Lung (tissue), 12 donors: Measurements from ENCODE around the gene EFCC1. TPM values are rescaled to one million over a fixed set of nuclear protein-coding genes. Genes with fewer than 3 reads are reported as not detected.

Experiments
- ATAC-seq: fragments of 200-7000 bp; cut with Tn5 transposase; one replicate; pipeline ENCODE4 v1.9.1; 2020; ENCODE audit warnings: moderate number of reproducible peaks; ENCODE audit not compliant: insufficient read depth, low FRiP score
- DNase-seq, 3 donors: peaks; one replicate each; pipeline ENCODE4 v3.0.0-alpha.2; 2013 to 2017
- H3K27ac ChIP-seq, 2 donors: one replicate each; pipeline ENCODE4 v1.5.1; 2013; ENCODE audit warnings: mild to moderate bottlenecking in 2 of 2, moderate library complexity in 2 of 2, control low read depth in 1 of 2, inconsistent platforms in 1 of 2, low read depth in 1 of 2, low read length in 1 of 2
- H3K27me3 ChIP-seq, 3 donors: one replicate each; pipeline ENCODE4 v1.5.1; 2013; ENCODE audit warnings: low read length in 2 of 3; ENCODE audit not compliant: control insufficient read depth in 3 of 3, insufficient read depth in 3 of 3
- H3K36me3 ChIP-seq, 4 donors: one replicate each; pipeline ENCODE4 v1.5.1; 2013; ENCODE audit warnings: low read length in 4 of 4, mild to moderate bottlenecking in 1 of 4, moderate library complexity in 1 of 4; ENCODE audit not compliant: control insufficient read depth in 4 of 4, insufficient read depth in 4 of 4
- H3K4me1 ChIP-seq, 5 donors: one replicate each; pipeline ENCODE4 v1.5.1; 2013; ENCODE audit warnings: low read length in 5 of 5, mild to moderate bottlenecking in 2 of 5, moderate library complexity in 1 of 5; ENCODE audit not compliant: control insufficient read depth in 5 of 5, insufficient read depth in 5 of 5
- H3K4me3 ChIP-seq: one replicate; pipeline ENCODE4 v1.5.1; 2013; ENCODE audit warnings: mild to moderate bottlenecking, control low read depth, moderate library complexity
- H3K9ac ChIP-seq, 2 donors: one replicate each; pipeline ENCODE4 v1.5.1; 2013; ENCODE audit warnings: low read length in 2 of 2, control low read depth in 1 of 2; ENCODE audit not compliant: insufficient read depth in 1 of 2
- H3K9me3 ChIP-seq, 4 donors: one replicate each; pipeline ENCODE4 v1.5.1; 2013; ENCODE audit warnings: low read length in 3 of 4, mild to moderate bottlenecking in 1 of 4, moderate library complexity in 1 of 4; ENCODE audit not compliant: control insufficient read depth in 4 of 4, insufficient read depth in 3 of 4
- CTCF ChIP-seq: IDR thresholded peaks from 2 replicates; pipeline ENCODE4 v1.5.1; 2012; ENCODE audit warnings: mild to moderate bottlenecking; ENCODE audit errors: control extremely low read depth, extremely low read depth
- whole genome bisulfite sequencing, 2 donors: extraction: QIAGEN DNeasy Blood & Tissue Kit; methylation state at CpG; one replicate each; pipeline ENCODE4 v1.1.7; 2013; 5-methylcytosine and 5-hydroxymethylcytosine counted together
- polyA plus RNA-seq, 2 donors: library from polyadenylated mRNA; stranded (reverse); fragments of 200-250 nt; gene quantifications; one replicate each; pipeline ENCODE4 v1.2.1, GENCODE V29; 2013
- total RNA-seq, 2 donors: library from RNA; depleted of rRNA in 1 of 2; stranded (reverse); fragments of >200 nt in 1 of 2; gene quantifications; one replicate each; pipeline ENCODE4 v1.2.1, GENCODE V29; 2014 to 2021
- donor health status: control.
- donor health status: control.
- donor health status: Bipolar disorder and iron deficiency.
- donor health status: healthy.
- donor health status: DM: yes; HTN: yes; CAD: no.

The EFCC1 gene
- total and polyA plus RNA-seq, 4 donors: 3.2 to 10.0 (median 6.3) TPM

- ATAC-seq (no peak), DNase-seq (no peak)
- peaks cover 0 to 6% (median 0%) of the 10 kb centered on the region in 5 donors for H3K4me1 ChIP-seq
- no peaks in the 10 kb centered on the region for H3K27me3 ChIP-seq
- no peak overlapping the region for H3K27ac ChIP-seq
- H3K9ac ChIP-seq: no peak overlapping the region
- no peak for TF ChIP-seq CTCF
- no peaks in the 10 kb centered on the region for H3K9me3 ChIP-seq
- H3K36me3 ChIP-seq: no peaks in the 10 kb centered on the region
- H3K4me3 ChIP-seq: no peak overlapping the region
- 89 to 94% methylated on average over 15 of the region's 15 CpGs for WGBS, 2 donors
These were observed 13.6 kb upstream of the EFCC1 start for GRCh38 chr3:128987302-128988100.

GRCh38 chr3:128988286-128988685 lies 12.8 kb upstream of the EFCC1 start:
- H3K27ac ChIP-seq: no peak overlapping the region
- ATAC-seq (no peak), DNase-seq (no peak)
- peaks cover 0 to 6% (median 0%) of the 10 kb centered on the region in 5 donors for H3K4me1 ChIP-seq
- H3K9ac ChIP-seq: no peak overlapping the region
- H3K27me3 ChIP-seq: no peaks in the 10 kb centered on the region
- no peak overlapping the region for H3K4me3 ChIP-seq
- no peaks in the 10 kb centered on the region for H3K36me3 ChIP-seq
- no peaks in the 10 kb centered on the region for H3K9me3 ChIP-seq
- 93 to 94% methylated on average over 8 of the region's 8 CpGs for WGBS, 2 donors
- TF ChIP-seq CTCF: no peak

- WGBS, 2 donors: 47 to 84% methylated on average over 18 of the region's 18 CpGs
- Histone ChIP-seq H3K4me3 (no peak overlapping the region), H3K36me3 (no peaks in the 10 kb centered on the region), H3K27me3 (peaks cover 0 to 2% (median 0%) of the 10 kb centered on the region in 3 donors), H3K27ac (no peak overlapping the region), H3K9ac (no peak overlapping the region), H3K9me3 (no peaks in the 10 kb centered on the region), H3K4me1 (peaks cover 0 to 17% (median 0%) of the 10 kb centered on the region in 5 donors)
- DNase-seq (no peak), ATAC-seq (no peak)
- TF ChIP-seq CTCF: no peak
These were observed 9.7 kb upstream of the EFCC1 start for GRCh38 chr3:128991355-128991895.
